ENCODE data around the gene HOXC9.

GRCh38 chr12:53971686-53972085 lies 28.3 kb upstream of the HOXC9 start:
- TF ChIP-seq, protein P1, sequence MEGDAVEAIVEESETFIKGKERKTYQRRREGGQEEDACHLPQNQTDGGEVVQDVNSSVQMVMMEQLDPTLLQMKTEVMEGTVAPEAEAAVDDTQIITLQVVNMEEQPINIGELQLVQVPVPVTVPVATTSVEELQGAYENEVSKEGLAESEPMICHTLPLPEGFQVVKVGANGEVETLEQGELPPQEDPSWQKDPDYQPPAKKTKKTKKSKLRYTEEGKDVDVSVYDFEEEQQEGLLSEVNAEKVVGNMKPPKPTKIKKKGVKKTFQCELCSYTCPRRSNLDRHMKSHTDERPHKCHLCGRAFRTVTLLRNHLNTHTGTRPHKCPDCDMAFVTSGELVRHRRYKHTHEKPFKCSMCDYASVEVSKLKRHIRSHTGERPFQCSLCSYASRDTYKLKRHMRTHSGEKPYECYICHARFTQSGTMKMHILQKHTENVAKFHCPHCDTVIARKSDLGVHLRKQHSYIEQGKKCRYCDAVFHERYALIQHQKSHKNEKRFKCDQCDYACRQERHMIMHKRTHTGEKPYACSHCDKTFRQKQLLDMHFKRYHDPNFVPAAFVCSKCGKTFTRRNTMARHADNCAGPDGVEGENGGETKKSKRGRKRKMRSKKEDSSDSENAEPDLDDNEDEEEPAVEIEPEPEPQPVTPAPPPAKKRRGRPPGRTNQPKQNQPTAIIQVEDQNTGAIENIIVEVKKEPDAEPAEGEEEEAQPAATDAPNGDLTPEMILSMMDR (IDR thresholded peaks at IDR 0.05 in 8 of 11, conservative IDR thresholded peaks at IDR 0.05 in 3 of 11), result no peak
- no peak for TF ChIP-seq POLR2AphosphoS5 (IDR thresholded peaks at IDR 0.05)
